GM23338 (cell line): Measurements from ENCODE around the gene TNFSF13. TPM values are rescaled to one million over a fixed set of nuclear protein-coding genes. Genes with fewer than 3 reads are reported as not detected.

Experiments used
- ATAC-seq: fragments of 200-7000 bp; cut with Tn5 transposase; 3 replicates; pipeline ENCODE4 v1.9.1; 2020
- DNase-seq: peaks from one replicate; pipeline ENCODE4 v3.0.0-alpha.2; 2015; ENCODE audit warnings: low spot score
- H2AFZ ChIP-seq: fragments of 200-600 bp; sonication (generic); 2 replicates; pipeline ENCODE4 v1.8.0; 2016; ENCODE audit warnings: antibody characterized with exemption, mild to moderate bottlenecking, moderate library complexity
- H3F3A ChIP-seq: fragments of 200-600 bp; sonication (generic); replicated peaks from 2 replicates; pipeline ENCODE4 v1.8.0; 2017; ENCODE audit warnings: antibody characterized with exemption, mixed run types, low read depth
- H3K27ac ChIP-seq: fragments of 200-600 bp; sonication (generic); 2 replicates; pipeline ENCODE4 v1.6.1; 2016; ENCODE audit warnings: low read depth
- H3K27me3 ChIP-seq: fragments of 200-600 bp; sonication (generic); 2 replicates; pipeline ENCODE4 v1.8.0; 2016; ENCODE audit warnings: mild to moderate bottlenecking, mixed run types, moderate library complexity; ENCODE audit not compliant: insufficient read depth
- H3K36me3 ChIP-seq: fragments of 200-600 bp; sonication (generic); 2 replicates; pipeline ENCODE4 v1.8.0; 2016; ENCODE audit warnings: mild to moderate bottlenecking; ENCODE audit not compliant: insufficient read depth
- H3K4me1 ChIP-seq: fragments of 200-600 bp; sonication (generic); 2 replicates; pipeline ENCODE4 v1.8.0; 2016; ENCODE audit warnings: mild to moderate bottlenecking, moderate library complexity; ENCODE audit not compliant: insufficient read depth
- H3K4me2 ChIP-seq: fragments of 200-600 bp; sonication (generic); 2 replicates; pipeline ENCODE4 v1.7.1; 2017; ENCODE audit warnings: mixed run types
- H3K4me3 ChIP-seq: fragments of 200-600 bp; sonication (generic); 2 replicates; pipeline ENCODE4 v1.6.1; 2016; ENCODE audit warnings: mixed run types
- H3K79me2 ChIP-seq: fragments of 200-600 bp; sonication (generic); replicated peaks from 2 replicates; pipeline ENCODE4 v1.8.0; 2017; ENCODE audit warnings: mild to moderate bottlenecking; ENCODE audit not compliant: insufficient read depth
- H3K9me2 ChIP-seq: fragments of 200-600 bp; sonication (generic); 2 replicates; pipeline ENCODE4 v1.8.0; 2017; ENCODE audit not compliant: insufficient read depth
- H4K20me1 ChIP-seq: fragments of 200-600 bp; sonication (generic); replicated peaks from 2 replicates; pipeline ENCODE4 v1.8.0; 2017; ENCODE audit warnings: mild to moderate bottlenecking; ENCODE audit not compliant: insufficient read depth
- H3K27ac Mint-ChIP-seq: 2 replicates; pipeline ENCODE4 v1.8.0; 2020; ENCODE audit warnings: inconsistent platforms, mild to moderate bottlenecking, moderate library complexity, mixed read lengths
- H3K27me3 Mint-ChIP-seq: 3 replicates; pipeline ENCODE4 v1.8.0; 2022; ENCODE audit warnings: low read depth, mild to moderate bottlenecking, moderate library complexity, mixed read lengths, inconsistent platforms; ENCODE audit not compliant: insufficient read depth, poor library complexity
- H3K36me3 Mint-ChIP-seq: 3 replicates; pipeline ENCODE4 v1.8.0; 2021; ENCODE audit warnings: low read depth, mild to moderate bottlenecking, inconsistent platforms, moderate library complexity, mixed read lengths
- H3K4me1 Mint-ChIP-seq: 3 replicates; pipeline ENCODE4 v1.8.0; 2020; ENCODE audit warnings: mild to moderate bottlenecking, inconsistent platforms, mixed read lengths
- H3K4me3 Mint-ChIP-seq: 3 replicates; pipeline ENCODE4 v1.8.0; 2021; ENCODE audit warnings: moderate library complexity, mild to moderate bottlenecking, inconsistent platforms, mixed read lengths
- H3K9me3 Mint-ChIP-seq: 3 replicates; pipeline ENCODE4 v1.8.0; 2020; ENCODE audit warnings: moderate library complexity, mild to moderate bottlenecking, inconsistent platforms, mixed read lengths
- CREB1 ChIP-seq: fragments of 250-450 bp; sonication (Bioruptor Pico); IDR thresholded peaks from 2 replicates; pipeline ENCODE4 v1.5.0; 2020; ENCODE audit warnings: low read depth, mild to moderate bottlenecking, moderate library complexity
- EZH2 ChIP-seq: fragments of 200-600 bp; sonication (generic); IDR thresholded peaks from one replicate; pipeline ENCODE4 v1.8.0; 2017; ENCODE audit warnings: antibody characterized with exemption, mild to moderate bottlenecking, low read depth; ENCODE audit not compliant: unreplicated experiment
- EZH2phosphoT487 ChIP-seq: fragments of 200-600 bp; sonication (generic); IDR thresholded peaks from one replicate; pipeline ENCODE4 v1.8.1; 2018; ENCODE audit warnings: antibody characterized with exemption; ENCODE audit not compliant: unreplicated experiment
- NANOG ChIP-seq: IDR thresholded peaks from 2 replicates; pipeline ENCODE4 v1.6.1; 2016; ENCODE audit warnings: antibody characterized with exemption, borderline replicate concordance
- POLR2AphosphoS5 ChIP-seq: IDR thresholded peaks from 2 replicates; pipeline ENCODE4 v1.6.1; 2016; ENCODE audit warnings: antibody characterized with exemption, low read depth
- STAT1 ChIP-seq: IDR thresholded peaks from one replicate; pipeline ENCODE4 v1.6.1; 2016; ENCODE audit warnings: antibody characterized with exemption; ENCODE audit not compliant: unreplicated experiment
- ZNF114 ChIP-seq: fragments of 250-450 bp; sonication (Bioruptor Pico); IDR thresholded peaks from 2 replicates; pipeline ENCODE4 v1.5.0; 2020; ENCODE audit warnings: mild to moderate bottlenecking, moderate library complexity
- ZNF331 ChIP-seq: fragments of 250-450 bp; sonication (Bioruptor Pico); IDR thresholded peaks from 2 replicates; pipeline ENCODE4 v1.5.0; 2020; ENCODE audit warnings: low read depth, mild to moderate bottlenecking, moderate library complexity
- polyA plus RNA-seq: library from polyadenylated mRNA; unstranded; fragments of >200 nt; fragmentation: Nextera tagmentation; extraction: Ambion mirVana; gene quantifications from 2 replicates; pipeline ENCODE4 v1.2.1, GENCODE V29; 2016
- total RNA-seq: library from RNA; depleted of rRNA; stranded (reverse); fragments of >200 nt; shearing (Covaris generic); gene quantifications from 2 replicates; pipeline ENCODE4 v1.2.3, GENCODE V29; 2014
- TF ChIP-seq, protein P1 (sequence below): IDR thresholded peaks from one replicate; pipeline ENCODE4 v1.6.1; 2018; ENCODE audit warnings: antibody characterized with exemption; ENCODE audit not compliant: unreplicated experiment
- TF ChIP-seq, protein P2 (sequence below): fragments of 250-450 bp; sonication (Bioruptor Pico); IDR thresholded peaks from 2 replicates; pipeline ENCODE4 v1.5.0; 2020; ENCODE audit warnings: mild to moderate bottlenecking, moderate library complexity
- TF ChIP-seq, protein P3 (sequence below), 2 experiments: fragments of 200-600 bp in 1 of 2; sonication (generic) in 1 of 2; conservative IDR thresholded peaks; 2 replicates each; pipeline versions ENCODE4 v1.5.1 to v1.6.1; 2016 to 2017; ENCODE audit warnings: antibody characterized with exemption in 2 of 2, low read depth in 2 of 2, mild to moderate bottlenecking in 2 of 2, moderate library complexity in 1 of 2

The TNFSF13 gene
- total and polyA plus RNA-seq, 2 experiments from 2014 or later: 2.2 TPM; not detected in 1

DNA sequence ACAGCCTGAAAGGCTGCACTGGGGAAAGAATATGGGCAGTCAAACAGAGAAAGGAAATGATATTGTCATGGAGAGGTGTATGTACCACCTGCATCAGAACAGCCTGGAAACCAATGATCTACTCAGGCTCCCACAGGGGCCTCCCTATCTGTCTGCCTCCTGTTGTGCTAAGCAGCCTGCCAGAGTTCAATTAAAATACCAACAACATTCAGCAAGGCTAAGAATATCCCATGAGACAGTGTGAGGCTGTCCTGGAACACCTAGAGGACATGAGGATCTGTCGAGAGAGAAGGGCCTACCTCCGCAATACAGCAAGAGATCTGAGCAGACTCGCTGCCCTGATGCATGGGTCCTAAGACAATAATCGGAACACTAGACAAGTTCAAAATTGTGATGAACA is 47.7 kb downstream of the TNFSF13 start:
- H3K27me3 Mint-ChIP-seq: peaks cover 4% of the 10 kb centered on the region
- H3F3A ChIP-seq: peaks cover 4% of the 10 kb centered on the region; the same call in 1 of the 2 replicates
- H4K20me1 ChIP-seq: peaks cover 23% of the 10 kb centered on the region
- ATAC-seq: no peak
- no peak overlapping the region for H3K4me3 ChIP-seq
- H3K9me2 ChIP-seq: no peaks in the 10 kb centered on the region
- H3K27ac Mint-ChIP-seq: no peak overlapping the region
- H3K4me1 ChIP-seq: no peaks in the 10 kb centered on the region
- TF ChIP-seq, protein P1, sequence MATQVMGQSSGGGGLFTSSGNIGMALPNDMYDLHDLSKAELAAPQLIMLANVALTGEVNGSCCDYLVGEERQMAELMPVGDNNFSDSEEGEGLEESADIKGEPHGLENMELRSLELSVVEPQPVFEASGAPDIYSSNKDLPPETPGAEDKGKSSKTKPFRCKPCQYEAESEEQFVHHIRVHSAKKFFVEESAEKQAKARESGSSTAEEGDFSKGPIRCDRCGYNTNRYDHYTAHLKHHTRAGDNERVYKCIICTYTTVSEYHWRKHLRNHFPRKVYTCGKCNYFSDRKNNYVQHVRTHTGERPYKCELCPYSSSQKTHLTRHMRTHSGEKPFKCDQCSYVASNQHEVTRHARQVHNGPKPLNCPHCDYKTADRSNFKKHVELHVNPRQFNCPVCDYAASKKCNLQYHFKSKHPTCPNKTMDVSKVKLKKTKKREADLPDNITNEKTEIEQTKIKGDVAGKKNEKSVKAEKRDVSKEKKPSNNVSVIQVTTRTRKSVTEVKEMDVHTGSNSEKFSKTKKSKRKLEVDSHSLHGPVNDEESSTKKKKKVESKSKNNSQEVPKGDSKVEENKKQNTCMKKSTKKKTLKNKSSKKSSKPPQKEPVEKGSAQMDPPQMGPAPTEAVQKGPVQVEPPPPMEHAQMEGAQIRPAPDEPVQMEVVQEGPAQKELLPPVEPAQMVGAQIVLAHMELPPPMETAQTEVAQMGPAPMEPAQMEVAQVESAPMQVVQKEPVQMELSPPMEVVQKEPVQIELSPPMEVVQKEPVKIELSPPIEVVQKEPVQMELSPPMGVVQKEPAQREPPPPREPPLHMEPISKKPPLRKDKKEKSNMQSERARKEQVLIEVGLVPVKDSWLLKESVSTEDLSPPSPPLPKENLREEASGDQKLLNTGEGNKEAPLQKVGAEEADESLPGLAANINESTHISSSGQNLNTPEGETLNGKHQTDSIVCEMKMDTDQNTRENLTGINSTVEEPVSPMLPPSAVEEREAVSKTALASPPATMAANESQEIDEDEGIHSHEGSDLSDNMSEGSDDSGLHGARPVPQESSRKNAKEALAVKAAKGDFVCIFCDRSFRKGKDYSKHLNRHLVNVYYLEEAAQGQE: no peak
- TF ChIP-seq ZNF114: no peak
- TF ChIP-seq CREB1: no peak
- no peaks in the 10 kb centered on the region for H3K9me3 Mint-ChIP-seq
- DNase-seq: no peak
- H3K27me3 ChIP-seq: no peaks in the 10 kb centered on the region
- peaks cover 53% of the 10 kb centered on the region for H3K36me3 Mint-ChIP-seq
- H3K79me2 ChIP-seq: peaks cover 35% of the 10 kb centered on the region
- H3K36me3 ChIP-seq: peaks cover 40% of the 10 kb centered on the region
- H2AFZ ChIP-seq: no peak overlapping the region
- H3K4me1 Mint-ChIP-seq: no peaks in the 10 kb centered on the region; the same call in 1 of the 3 replicates
- no peak overlapping the region for H3K27ac ChIP-seq
- H3K4me2 ChIP-seq: no peak overlapping the region
- H3K4me3 Mint-ChIP-seq: no peak overlapping the region

DNA sequence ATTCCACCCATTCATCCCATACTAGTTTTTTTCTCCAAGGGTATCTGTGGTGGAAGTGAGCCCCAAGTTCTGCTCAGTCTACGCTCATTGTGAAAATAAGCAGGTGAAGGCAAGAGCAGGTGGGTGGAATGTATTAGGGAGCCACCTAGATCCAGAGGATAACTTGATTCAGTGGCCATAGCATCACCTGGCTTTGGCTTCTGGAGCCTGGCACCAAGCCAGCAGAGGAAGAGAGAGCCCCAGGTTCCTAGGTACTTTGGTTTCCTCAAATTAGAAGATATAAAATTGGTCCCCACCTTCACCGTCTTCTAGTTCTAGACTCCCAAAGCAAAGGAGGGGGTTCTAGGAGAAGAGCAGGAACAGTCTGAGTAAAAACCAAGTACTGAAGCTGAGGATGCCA is 52.1 kb downstream of the TNFSF13 start:
- peaks cover 19% of the 10 kb centered on the region for H3K36me3 Mint-ChIP-seq
- no peaks in the 10 kb centered on the region; the same call in 2 of the 3 replicates for H3K9me3 Mint-ChIP-seq
- no peak overlapping the region for H3K4me3 Mint-ChIP-seq
- TF ChIP-seq, protein P2, sequence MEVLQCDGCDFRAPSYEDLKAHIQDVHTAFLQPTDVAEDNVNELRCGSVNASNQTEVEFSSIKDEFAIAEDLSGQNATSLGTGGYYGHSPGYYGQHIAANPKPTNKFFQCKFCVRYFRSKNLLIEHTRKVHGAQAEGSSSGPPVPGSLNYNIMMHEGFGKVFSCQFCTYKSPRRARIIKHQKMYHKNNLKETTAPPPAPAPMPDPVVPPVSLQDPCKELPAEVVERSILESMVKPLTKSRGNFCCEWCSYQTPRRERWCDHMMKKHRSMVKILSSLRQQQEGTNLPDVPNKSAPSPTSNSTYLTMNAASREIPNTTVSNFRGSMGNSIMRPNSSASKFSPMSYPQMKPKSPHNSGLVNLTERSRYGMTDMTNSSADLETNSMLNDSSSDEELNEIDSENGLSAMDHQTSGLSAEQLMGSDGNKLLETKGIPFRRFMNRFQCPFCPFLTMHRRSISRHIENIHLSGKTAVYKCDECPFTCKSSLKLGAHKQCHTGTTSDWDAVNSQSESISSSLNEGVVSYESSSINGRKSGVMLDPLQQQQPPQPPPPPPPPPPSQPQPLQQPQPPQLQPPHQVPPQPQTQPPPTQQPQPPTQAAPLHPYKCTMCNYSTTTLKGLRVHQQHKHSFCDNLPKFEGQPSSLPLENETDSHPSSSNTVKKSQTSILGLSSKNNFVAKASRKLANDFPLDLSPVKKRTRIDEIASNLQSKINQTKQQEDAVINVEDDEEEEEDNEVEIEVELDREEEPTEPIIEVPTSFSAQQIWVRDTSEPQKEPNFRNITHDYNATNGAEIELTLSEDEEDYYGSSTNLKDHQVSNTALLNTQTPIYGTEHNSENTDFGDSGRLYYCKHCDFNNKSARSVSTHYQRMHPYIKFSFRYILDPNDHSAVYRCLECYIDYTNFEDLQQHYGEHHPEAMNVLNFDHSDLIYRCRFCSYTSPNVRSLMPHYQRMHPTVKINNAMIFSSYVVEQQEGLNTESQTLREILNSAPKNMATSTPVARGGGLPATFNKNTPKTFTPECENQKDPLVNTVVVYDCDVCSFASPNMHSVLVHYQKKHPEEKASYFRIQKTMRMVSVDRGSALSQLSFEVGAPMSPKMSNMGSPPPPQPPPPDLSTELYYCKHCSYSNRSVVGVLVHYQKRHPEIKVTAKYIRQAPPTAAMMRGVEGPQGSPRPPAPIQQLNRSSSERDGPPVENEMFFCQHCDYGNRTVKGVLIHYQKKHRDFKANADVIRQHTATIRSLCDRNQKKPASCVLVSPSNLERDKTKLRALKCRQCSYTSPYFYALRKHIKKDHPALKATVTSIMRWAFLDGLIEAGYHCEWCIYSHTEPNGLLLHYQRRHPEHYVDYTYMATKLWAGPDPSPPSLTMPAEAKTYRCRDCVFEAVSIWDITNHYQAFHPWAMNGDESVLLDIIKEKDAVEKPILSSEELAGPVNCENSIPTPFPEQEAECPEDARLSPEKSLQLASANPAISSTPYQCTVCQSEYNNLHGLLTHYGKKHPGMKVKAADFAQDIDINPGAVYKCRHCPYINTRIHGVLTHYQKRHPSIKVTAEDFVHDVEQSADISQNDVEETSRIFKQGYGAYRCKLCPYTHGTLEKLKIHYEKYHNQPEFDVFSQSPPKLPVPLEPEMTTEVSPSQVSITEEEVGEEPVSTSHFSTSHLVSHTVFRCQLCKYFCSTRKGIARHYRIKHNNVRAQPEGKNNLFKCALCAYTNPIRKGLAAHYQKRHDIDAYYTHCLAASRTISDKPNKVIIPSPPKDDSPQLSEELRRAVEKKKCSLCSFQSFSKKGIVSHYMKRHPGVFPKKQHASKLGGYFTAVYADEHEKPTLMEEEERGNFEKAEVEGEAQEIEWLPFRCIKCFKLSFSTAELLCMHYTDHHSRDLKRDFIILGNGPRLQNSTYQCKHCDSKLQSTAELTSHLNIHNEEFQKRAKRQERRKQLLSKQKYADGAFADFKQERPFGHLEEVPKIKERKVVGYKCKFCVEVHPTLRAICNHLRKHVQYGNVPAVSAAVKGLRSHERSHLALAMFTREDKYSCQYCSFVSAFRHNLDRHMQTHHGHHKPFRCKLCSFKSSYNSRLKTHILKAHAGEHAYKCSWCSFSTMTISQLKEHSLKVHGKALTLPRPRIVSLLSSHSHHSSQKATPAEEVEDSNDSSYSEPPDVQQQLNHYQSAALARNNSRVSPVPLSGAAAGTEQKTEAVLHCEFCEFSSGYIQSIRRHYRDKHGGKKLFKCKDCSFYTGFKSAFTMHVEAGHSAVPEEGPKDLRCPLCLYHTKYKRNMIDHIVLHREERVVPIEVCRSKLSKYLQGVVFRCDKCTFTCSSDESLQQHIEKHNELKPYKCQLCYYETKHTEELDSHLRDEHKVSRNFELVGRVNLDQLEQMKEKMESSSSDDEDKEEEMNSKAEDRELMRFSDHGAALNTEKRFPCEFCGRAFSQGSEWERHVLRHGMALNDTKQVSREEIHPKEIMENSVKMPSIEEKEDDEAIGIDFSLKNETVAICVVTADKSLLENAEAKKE (CRISPR knock-in tag): no peak
- TF ChIP-seq ZNF331 (CRISPR knock-in tag): no peak
- TF ChIP-seq EZH2phosphoT487: no peak
- no peak for TF ChIP-seq POLR2AphosphoS5
- TF ChIP-seq EZH2: no peak
- TF ChIP-seq NANOG: no peak
- TF ChIP-seq STAT1: no peak
- TF ChIP-seq, protein P3, sequence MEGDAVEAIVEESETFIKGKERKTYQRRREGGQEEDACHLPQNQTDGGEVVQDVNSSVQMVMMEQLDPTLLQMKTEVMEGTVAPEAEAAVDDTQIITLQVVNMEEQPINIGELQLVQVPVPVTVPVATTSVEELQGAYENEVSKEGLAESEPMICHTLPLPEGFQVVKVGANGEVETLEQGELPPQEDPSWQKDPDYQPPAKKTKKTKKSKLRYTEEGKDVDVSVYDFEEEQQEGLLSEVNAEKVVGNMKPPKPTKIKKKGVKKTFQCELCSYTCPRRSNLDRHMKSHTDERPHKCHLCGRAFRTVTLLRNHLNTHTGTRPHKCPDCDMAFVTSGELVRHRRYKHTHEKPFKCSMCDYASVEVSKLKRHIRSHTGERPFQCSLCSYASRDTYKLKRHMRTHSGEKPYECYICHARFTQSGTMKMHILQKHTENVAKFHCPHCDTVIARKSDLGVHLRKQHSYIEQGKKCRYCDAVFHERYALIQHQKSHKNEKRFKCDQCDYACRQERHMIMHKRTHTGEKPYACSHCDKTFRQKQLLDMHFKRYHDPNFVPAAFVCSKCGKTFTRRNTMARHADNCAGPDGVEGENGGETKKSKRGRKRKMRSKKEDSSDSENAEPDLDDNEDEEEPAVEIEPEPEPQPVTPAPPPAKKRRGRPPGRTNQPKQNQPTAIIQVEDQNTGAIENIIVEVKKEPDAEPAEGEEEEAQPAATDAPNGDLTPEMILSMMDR (conservative IDR thresholded peaks at IDR 0.05; ENCODE audit: low read depth in 2 of 2): no peak

More for the DNA sequence above, 52.1 kb downstream of the TNFSF13 start:
- Histone ChIP-seq H3K27ac (no peak overlapping the region), H3K9me2 (no peaks in the 10 kb centered on the region), H3K79me2 (peaks cover 64% of the 10 kb centered on the region), H3F3A (peaks cover 19% of the 10 kb centered on the region; the same call in 1 of the 2 replicates), H3K4me3 (no peak overlapping the region), H2AFZ (no peak overlapping the region), H4K20me1 (peaks cover 46% of the 10 kb centered on the region), H3K27me3 (no peaks in the 10 kb centered on the region; the same call in 1 of the 2 replicates), H3K36me3 (0 out of 2 replicates have a peak, but pooled peaks cover 6% of the 10 kb centered on the region), H3K4me2 (no peak overlapping the region), H3K4me1 (peaks cover 23% of the 10 kb centered on the region)
- ATAC-seq (no peak), DNase-seq (no peak)
- no peak overlapping the region for H3K27ac Mint-ChIP-seq
- peaks cover 11% of the 10 kb centered on the region for H3K27me3 Mint-ChIP-seq
- peaks cover 17% of the 10 kb centered on the region for H3K4me1 Mint-ChIP-seq
